Measurements from ENCODE around the gene CISD1. TPM values are rescaled to one million over a fixed set of nuclear protein-coding genes. Genes with fewer than 3 reads are reported as not detected.

Gene CISD1
- total RNA-seq (10 to 100 TPM in 2 of 5 donors, 1 to 10 TPM in 3; 1.2 to 93.6 (median 8.2) TPM), polyA plus RNA-seq (10 to 100 TPM; 13.3 to 33.2 (median 28.0) TPM)
- long read RNA-seq, donor 1, transcript CISD1-201 (3 exons, 2,479 nt), result major isoform, 13 of 13 reads
- long read RNA-seq, donor 1, partial matches to known transcripts, result 0 of 13 reads
- long read RNA-seq, donor 1, other reads (novel, unspliced or antisense), result 0 of 13 reads
- long read RNA-seq, donor 2, transcript CISD1-201 (3 exons, 2,479 nt), result major isoform, 8 of 13 reads
- long read RNA-seq, donor 2, partial matches to known transcripts, result 5 of 13 reads
- long read RNA-seq, donor 2, other reads (novel, unspliced or antisense), result 0 of 13 reads
- long read RNA-seq, donor 3, transcript CISD1-201 (3 exons, 2,479 nt), result major isoform, 15 of 15 reads
- long read RNA-seq, donor 3, partial matches to known transcripts, result 0 of 15 reads
- long read RNA-seq, donor 3, other reads (novel, unspliced or antisense), result 0 of 15 reads
- long read RNA-seq, donor 4, partial matches to known transcripts, result 0 of 1 reads
- long read RNA-seq, donor 4, other reads (novel, unspliced or antisense), result 0 of 1 reads
- long read RNA-seq, donor 5, transcript CISD1-201 (3 exons, 2,479 nt), result major isoform, 25 of 30 reads
- long read RNA-seq, donor 5, partial matches to known transcripts, result 5 of 30 reads
- long read RNA-seq, donor 5, other reads (novel, unspliced or antisense), result 0 of 30 reads
- long read RNA-seq, donor 6, transcript CISD1-201 (3 exons, 2,479 nt), result major isoform, 34 of 34 reads
- long read RNA-seq, donor 6, partial matches to known transcripts, result 0 of 34 reads
- long read RNA-seq, donor 6, other reads (novel, unspliced or antisense), result 0 of 34 reads
- long read RNA-seq, donor 7, transcript CISD1-201 (3 exons, 2,479 nt), result major isoform, 24 of 24 reads
- long read RNA-seq, donor 7, partial matches to known transcripts, result 0 of 24 reads
- long read RNA-seq, donor 7, other reads (novel, unspliced or antisense), result 0 of 24 reads
- long read RNA-seq, donor 8, transcript CISD1-201 (3 exons, 2,479 nt), result major isoform, 20 of 20 reads
- long read RNA-seq, donor 8, partial matches to known transcripts, result 0 of 20 reads
- long read RNA-seq, donor 8, other reads (novel, unspliced or antisense), result 0 of 20 reads
- long read RNA-seq, donor 9, transcript CISD1-201 (3 exons, 2,479 nt), result major isoform, 24 of 30 reads
- long read RNA-seq, donor 9, partial matches to known transcripts, result 6 of 30 reads
- long read RNA-seq, donor 9, other reads (novel, unspliced or antisense), result 0 of 30 reads
- long read RNA-seq, donor 10, transcript CISD1-201 (3 exons, 2,479 nt), result major isoform, 14 of 14 reads
- long read RNA-seq, donor 10, partial matches to known transcripts, result 0 of 14 reads
- long read RNA-seq, donor 10, other reads (novel, unspliced or antisense), result 0 of 14 reads

GRCh38 chr10:58268946-58269781 is at the start of gene CISD1:
CISD1 (plus strand) TSS chr10:58269162; CDS start chr10:58269274, 112 bp downstream.
- H3K27me3 ChIP-seq, result no peaks in the 10 kb centered on the region
- peak within 1 kb of the TSS; percentile 90 to 100 (median 98) for H3K27ac ChIP-seq
- intact Hi-C loops (cut with DNase I; ENCODE audit: low total_unique reads), result no loop called here
- TF ChIP-seq POLR2AphosphoS5 (IDR thresholded peaks at IDR 0.05) (peak; percentile 89 to 98 (median 91)), POLR2A (IDR thresholded peaks at IDR 0.05) (peak in 2 of 4 donors; percentile 23 to 40), CTCF (IDR thresholded peaks at IDR 0.05) (no peak)
- H3K4me1 ChIP-seq, result peaks cover 6 to 44% (median 27%) of the 10 kb centered on the region in 4 donors
- DNase-seq, result peak; percentile 98 to 100
- no peaks in the 10 kb centered on the region for H3K36me3 ChIP-seq
- no peaks in the 10 kb centered on the region for H3K9me3 ChIP-seq
- peak within 1 kb of the TSS; percentile 75 to 89 (median 83) for H3K4me3 ChIP-seq
- WGBS, 5 donors, result 0 to 1% (median 0%) methylated on average over 45 to 66 of the region's 66 CpGs

GRCh38 chr10:58219875-58220274 is 49.1 kb upstream of the CISD1 start:
- DNase-seq, result no peak
- Histone ChIP-seq H3K36me3 (peaks cover 0 to 10% (median 2%) of the 10 kb centered on the region in 4 donors), H3K4me3 (no peak overlapping the region), H3K27me3 (no peaks in the 10 kb centered on the region), H3K4me1 (no peaks in the 10 kb centered on the region), H3K27ac (no peak overlapping the region), H3K9me3 (no peaks in the 10 kb centered on the region)
- intact Hi-C loops (cut with DNase I; ENCODE audit: low total_unique reads), result no loop called here
- TF ChIP-seq POLR2AphosphoS5 (IDR thresholded peaks at IDR 0.05), result no peak
- TF ChIP-seq POLR2A (IDR thresholded peaks at IDR 0.05), result no peak
- no peak for TF ChIP-seq CTCF (IDR thresholded peaks at IDR 0.05)
- TF ChIP-seq EP300 (IDR thresholded peaks at IDR 0.05), result no peak

- no peak for DNase-seq
- 75 to 96% (median 86%) methylated on average over 2 of the region's 2 CpGs for WGBS, 5 donors
- H3K9me3 ChIP-seq, result no peaks in the 10 kb centered on the region
Observed at GRCh38 chr10:58220769-58221451, 48.1 kb upstream of the CISD1 start.

More at GRCh38 chr10:58220769-58221451, 48.1 kb upstream of the CISD1 start:
- Histone ChIP-seq H3K4me3 (no peak overlapping the region), H3K27me3 (no peaks in the 10 kb centered on the region), H3K36me3 (peaks cover 0 to 6% (median 1%) of the 10 kb centered on the region in 4 donors), H3K4me1 (no peaks in the 10 kb centered on the region), H3K27ac (no peak overlapping the region)
- TF ChIP-seq POLR2A (IDR thresholded peaks at IDR 0.05) (no peak), EP300 (IDR thresholded peaks at IDR 0.05) (no peak), CTCF (IDR thresholded peaks at IDR 0.05) (no peak), POLR2AphosphoS5 (IDR thresholded peaks at IDR 0.05) (no peak)
- intact Hi-C loops (cut with DNase I; ENCODE audit: low total_unique reads), result no loop called here
